NCI-H526 treated with DMSO at 0.1 percent for 48 hours (cell line): Measurements from ENCODE around the gene SLN.
A peak's percentile ranks its signal among the peaks of the same experiment; 100 is the strongest.

Experiments used
- DNase-seq: peaks from one replicate; lab custom pipeline; 2025; lab: John Stamatoyannopoulos, UW

The SLN gene

DNA sequence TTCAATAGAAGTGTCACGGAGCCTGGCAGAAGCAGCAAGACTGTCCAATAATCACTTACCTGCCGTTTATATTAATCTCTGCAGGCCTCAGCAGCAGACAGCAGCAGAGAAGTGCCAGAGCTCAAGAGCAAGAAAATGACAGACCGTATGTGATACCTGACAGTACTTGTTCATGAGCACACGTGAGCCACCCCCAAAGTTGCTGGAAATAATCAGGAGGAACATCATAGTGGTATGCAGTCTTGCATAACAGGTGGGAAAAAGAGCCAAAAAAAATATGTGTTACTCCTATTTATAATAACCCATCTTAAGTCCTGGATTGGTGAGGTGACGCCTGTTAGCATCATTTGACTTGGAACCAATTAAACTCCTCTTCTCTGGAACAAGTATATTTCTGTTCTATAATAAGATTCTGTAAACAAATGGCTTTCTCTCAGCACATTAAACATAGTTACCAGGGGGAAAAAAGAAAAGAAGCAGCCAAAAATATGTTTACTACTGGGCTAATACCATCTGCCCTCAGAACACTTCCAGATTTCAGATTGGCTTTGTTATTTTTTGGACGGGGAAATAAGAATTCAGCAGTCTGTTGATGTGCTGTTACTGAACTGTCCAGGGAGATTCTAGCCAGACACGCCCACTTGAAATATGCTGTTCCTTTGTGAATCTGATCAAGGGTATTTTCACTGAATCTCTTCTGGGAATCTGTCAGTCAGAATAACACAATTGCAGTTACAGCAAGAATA is 7.9 kb upstream of the SLN start:
- DNase-seq = no peak

DNA sequence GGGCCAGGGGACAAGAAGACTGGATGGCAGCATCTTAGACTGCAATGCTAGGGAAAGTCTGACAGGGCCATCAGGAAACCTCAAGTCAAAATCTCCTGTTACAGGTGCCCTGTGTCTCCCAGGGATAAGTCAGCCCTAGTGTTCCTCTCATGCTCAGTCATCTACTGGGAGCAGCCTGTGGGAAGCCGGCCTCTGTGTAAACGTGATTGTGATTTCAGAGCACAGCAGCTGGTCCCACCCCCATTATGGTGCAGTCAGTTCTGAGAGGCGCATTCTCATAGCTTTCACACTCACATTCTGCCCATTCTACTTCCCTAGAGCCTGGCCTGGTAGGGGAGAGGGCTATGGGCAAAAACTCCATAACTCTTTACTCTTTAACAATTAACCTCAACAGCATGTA is 7.2 kb upstream of the SLN start:
- no peak for DNase-seq

DNA sequence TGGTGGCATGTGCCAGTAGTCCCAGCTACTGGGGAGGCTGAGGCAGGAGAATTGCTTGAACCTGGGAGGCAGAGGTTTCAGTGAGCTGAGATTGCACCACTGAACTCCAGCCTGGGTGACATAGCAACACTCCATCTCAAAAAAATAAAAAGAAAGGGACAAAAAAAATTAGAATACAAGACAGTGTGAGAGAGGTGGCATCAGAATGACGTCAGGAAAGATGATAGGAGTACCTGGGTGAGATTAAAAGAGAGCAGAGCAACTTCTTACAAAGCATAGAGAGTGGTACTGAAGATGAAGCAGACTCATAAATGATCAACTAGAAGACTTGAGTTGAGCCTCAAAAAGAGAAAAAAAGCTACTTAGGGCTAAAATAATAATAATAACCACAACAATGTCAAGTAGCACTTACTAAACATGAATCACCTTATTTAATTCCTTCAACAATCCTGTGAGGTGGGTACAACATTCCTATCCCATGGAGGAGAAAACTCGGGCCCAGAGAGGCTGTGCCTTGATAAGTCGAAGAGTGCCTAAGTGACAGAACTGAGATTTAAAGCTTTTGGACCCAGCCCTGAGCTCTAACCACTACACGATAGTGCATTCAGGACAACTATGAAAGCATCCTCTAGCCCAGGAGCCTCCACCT is 5.2 kb upstream of the SLN start:
- DNase-seq = no peak

DNA sequence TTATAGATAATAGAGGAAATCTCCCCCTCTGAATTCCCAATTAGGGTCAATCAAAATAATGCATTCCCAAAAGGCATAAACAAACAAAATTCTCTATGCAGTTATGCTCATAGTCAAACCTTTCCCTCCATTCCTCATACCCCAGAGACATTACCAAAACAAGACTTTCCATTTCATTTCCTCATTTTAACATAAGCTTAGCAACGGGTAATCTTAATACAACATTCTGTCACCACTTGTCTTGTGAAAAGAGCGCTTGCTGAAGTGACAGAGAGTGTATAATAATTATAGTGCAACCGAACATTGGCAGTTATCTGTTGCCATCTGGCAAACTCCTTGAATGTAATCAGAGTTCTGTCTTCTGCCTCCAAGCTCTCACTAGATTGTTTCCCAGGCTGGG is 1.2 kb upstream of the SLN start:
- no peak for DNase-seq

DNA sequence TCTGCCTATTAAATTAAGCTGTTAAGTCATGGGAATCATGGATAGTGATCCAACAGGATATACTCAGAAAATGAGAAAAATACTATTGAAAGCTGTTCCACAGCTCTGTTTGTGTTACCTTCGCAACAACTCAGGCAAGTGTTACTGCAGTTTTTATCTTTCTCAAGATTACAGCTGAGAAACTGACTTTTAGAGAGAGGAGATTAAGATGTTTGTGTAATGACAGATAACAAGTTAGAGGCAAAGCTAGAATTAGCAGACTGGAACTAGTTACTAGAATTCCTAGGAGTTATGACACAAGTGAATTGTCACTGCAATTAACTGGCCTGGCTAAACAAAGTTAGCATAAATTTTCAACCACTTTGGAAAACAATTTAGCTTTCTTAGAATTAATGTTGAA is 1.6 kb downstream of the SLN start:
- DNase-seq = no peak

DNA sequence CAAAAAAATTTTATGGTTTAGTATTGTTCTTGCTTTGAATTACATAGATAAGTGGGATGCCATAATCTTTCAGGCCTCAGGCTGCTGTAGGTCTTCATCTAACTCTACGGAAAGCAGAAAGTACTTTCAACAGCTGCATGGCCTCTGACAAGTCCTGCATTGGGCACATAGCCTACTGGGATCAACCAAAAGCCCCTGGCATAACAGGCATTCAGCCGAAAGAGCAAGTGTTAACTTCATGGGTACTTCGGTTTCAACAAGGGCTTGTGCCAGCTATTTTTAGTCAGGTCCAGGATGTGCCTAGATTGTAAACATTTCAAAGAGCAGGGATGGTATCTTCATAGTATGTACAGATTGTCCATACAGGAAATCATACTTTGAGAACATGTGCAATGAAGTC is 3.1 kb downstream of the SLN start:
- DNase-seq = no peak

DNA sequence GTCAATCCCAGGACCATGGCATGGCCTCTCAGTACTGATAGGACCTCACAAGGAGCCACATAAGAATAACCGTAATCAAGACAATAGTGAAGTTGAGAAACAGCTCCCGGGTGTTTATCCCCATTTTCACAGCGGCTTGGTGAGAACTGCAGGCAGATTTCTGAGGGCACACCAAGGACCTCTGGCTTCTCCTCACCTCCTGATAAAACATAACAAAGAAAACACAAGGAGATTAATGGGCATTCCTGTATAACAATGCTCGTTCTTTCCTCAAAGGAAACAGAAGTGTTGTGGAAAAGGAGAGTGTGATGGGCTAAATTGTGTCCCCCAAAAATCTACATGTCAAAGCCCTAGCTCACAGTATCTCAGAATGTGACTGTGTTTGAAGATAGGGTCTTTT is 4.0 kb downstream of the SLN start:
- DNase-seq = no peak

DNA sequence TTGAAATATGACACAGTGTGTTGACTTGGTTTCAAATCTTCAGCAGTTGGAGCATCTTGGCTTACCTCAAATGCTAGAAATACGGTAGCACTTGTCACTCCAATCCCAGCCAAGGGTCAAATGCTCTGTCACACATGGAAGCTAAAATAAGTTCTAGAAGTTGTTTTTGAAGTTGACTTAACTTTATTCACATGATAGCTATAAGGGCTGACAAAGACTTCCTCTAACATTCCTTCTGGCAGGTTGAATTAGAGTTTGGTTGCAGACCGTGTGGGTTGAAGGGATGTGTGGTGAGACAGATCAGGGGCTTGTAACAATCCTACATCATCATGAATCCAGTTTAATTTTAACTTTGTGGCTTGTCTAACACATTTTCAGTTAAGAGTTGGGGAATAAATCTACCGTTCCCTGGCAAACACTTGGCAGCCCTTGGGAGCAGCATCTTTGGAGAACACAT is 4.6 kb downstream of the SLN start:
- no peak for DNase-seq

DNA sequence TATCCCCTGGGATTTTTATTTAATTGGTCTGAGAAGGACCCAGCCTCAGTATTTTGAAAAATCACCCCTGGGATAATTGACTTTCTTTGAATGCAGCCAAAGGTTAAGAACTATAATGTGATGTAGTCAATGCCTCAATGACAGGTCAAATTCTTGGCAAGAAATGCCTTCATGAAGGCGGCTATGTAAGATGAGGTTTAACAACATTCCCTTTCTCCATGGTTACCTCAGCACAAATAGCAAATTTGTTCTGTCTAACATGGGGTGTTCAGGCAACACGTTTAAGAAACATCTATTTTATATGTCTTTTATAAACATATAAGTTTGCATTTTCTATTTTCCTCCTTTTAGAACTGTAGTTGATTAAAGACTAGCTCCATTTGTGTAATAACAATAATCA is 5.3 kb downstream of the SLN start:
- no peak for DNase-seq

DNA sequence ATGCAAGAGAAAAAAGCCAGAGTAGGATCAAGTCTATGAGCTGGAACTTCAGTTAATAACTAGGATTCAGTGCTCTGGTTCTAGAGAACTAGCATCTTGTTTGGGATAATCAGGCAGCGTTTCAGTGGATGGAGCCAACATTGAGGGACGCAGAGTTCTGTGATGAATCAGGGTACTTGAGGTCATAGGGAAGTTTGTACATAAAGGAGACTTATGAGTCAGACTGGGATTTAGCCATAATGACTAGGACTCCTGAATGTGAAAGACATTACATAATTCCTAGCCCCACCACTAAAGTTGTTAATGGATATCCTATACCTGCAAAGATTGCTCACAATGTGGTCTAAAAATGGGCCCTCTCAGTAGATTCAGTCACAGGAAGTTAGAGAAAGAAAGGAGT is 6.8 kb downstream of the SLN start:
- DNase-seq = no peak

DNA sequence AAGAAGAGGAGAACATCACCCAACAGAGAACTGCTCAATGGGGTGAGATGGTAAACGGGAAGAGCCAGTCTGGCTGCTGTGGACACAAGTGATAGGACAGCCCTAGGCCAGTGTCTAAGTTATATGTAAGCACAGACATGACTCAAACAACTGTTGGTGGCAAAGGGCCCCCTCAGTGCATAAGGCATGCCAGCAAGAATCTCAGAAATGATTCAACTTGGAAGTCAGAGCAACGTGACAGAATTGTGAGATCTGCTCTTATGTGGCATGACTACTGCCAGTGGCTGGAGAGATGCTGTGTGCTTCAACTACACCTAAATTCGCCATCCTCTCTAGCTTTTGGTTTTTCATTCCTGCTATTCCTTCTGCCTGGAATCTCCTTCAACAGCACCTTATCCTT is 7.4 kb downstream of the SLN start:
- DNase-seq = no peak

DNA sequence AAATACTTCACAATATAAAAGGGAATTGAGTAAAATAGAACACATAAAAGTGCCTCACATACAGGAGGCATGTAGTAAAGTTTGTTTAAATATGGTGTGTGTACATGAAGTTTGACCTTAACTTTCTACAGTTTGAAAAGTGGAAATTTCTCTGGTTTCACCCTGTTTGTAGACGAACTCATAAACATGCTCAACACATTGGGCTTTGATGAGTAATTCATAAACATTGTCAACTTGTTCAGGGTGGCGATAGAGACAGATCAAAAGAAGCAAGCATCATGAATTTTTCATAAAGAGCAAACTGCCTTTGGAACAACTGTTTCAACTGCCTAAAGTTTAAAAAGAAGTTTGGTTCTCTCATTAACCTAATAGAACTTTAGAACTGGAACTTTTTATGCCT is 9.1 kb downstream of the SLN start:
- DNase-seq = no peak

DNA sequence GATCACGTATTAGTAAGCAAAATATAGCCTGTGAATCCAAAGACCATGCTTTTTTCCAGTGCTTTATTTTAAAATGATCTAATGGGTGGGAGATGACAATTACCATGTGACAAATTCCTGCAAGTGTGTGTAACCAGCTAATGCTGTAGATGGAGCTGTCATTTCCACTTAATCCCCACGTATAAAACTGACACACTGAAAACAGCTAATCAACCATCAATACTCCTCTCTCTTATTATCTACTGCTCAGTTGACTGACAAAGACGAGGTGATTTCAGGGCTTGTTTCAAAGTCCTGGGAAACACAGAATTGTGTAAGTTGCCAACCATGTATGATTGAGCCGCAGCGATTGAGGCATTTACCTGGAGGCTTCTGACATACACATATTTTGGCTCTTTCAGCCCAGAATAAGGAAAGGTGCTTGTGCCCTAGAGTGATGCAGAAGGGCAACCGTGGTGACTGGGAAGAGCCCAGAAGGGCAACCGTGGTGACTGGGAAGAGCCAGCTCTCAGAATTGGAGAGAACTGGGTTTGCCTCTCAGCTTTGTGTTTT is 9.7 kb downstream of the SLN start:
- no peak for DNase-seq

DNA sequence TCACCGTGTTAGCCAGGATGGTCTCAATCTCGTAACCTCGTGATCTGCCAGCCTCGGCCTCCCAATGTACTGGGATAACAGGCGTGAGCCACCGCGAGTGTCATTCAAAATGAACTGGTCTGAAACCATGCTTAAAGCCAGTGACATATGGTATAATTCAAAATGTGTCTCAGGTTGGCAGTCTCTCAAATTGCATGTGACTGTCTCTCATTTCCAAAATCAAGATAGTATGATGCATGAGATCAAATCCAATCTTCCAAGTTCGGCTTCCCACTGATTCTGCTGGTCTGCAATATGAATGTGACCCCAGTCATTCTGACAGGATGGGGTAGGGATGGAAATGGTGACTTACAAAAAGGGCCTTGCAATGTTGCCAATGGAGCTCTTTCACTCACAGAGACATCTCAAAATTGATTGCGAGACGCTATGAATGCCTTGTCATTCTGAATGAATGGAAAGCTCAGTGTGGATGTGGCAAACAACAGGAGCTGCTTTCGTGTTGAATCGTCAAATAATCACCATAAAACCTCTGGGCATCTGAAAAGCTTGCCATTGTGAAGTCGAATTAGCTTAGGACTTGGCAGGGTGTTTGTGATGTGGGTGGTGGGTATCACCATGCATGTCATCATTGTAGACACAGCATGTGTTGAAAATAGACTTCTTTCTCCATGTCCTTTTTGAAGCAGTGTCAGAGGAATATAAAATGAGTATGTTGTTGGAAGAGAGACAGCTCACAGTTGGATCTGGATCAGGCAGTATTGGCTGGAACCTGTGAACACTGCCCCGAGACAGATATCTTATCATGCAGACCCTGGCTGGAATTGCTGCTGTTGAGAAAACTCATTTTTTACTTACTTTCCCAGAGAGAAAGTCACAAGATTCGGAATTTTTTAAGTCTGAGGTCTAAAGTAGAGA is 12.2 kb downstream of the SLN start:
- no peak for DNase-seq

DNA sequence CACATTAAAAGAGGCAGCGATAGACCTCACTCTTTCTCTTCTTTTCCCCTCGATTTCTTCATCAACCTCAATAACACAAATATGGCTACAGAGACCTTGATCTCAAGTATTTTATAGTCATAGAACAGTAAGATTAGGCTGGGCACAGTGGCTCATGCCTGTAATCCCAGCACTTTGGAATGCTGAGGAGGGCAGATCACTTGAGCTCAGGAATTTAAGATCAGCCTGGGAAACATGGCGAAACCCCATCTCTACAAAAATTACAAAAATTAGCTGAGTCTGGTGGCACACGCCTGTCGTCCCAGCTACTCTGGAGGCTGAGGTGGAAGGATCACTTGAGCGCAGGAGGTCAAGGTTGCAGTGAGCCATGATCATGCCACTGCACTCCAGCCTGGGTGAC is 14.6 kb downstream of the SLN start:
- no peak for DNase-seq

DNA sequence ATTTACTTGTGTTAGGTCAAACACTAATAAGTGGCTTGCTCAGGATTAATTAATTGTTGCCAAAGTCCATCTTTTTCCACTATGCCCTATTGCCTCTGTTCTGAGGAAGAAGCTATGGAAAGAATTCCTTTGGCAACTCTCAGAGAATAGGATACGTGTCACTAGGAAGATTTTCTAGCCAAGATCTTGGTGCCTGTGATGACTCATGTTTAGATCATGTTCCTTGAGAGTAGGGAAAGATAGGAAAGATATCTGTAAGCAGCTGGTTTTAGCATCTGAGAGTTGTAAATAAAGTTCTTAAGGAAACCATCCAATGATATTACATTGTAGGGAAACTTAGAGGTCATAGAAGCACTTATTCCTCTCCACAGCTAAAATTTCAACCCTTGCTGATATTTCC is 15.7 kb downstream of the SLN start:
- no peak for DNase-seq

DNA sequence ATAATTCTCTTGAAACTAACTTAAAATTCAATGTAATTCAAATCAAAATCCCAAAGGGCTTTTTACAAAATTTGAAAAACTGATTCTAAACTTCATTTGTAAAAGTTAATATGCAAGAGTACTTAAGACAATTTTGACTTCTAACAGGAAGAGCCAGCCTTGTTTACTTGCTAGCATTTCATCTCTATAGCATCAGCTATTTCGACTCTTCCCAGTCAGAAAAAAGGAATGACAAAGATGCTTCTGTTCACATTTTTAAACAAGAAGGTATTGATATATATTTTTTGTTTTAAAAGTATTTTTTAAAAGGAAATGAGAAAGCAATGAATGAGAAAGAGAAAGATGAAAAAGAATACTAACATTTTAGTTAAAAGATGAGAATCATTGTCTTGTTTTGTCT is 16.4 kb downstream of the SLN start:
- no peak for DNase-seq

DNA sequence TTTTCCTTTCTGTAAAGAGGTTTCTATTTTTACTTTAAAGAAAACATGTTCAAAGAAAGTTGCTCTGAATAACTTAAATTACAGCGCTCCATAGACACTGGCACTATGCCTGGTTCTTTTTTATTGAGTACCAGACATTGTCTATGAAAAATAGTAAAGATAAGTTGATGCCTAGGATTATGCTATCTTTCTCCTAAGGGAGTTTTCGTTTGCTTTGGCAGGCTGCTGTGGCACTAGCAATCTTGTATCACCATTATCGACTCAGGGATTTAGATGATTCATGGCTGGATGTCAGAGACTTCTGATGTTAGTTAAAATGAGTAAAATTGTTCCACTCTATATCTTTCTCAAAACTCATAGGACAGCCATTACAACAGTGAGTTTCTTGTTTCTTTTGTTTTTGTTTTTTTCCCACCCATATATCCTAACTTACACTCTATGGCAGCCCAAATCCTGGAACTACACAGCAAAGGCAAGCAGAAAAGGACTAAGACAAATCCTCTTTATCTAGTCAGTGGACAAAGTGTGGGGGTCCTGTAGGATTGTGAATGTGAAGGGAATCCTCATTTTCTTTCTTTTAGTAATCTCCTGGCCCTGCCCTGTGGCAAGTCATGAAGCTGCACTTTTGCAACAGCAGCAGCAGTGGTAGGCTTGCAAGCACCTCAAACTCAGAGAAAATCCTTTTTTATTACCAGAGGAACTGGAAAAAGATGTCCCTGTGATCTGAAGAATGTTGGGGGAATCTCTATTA is 20.7 kb downstream of the SLN start:
- no peak for DNase-seq

DNA sequence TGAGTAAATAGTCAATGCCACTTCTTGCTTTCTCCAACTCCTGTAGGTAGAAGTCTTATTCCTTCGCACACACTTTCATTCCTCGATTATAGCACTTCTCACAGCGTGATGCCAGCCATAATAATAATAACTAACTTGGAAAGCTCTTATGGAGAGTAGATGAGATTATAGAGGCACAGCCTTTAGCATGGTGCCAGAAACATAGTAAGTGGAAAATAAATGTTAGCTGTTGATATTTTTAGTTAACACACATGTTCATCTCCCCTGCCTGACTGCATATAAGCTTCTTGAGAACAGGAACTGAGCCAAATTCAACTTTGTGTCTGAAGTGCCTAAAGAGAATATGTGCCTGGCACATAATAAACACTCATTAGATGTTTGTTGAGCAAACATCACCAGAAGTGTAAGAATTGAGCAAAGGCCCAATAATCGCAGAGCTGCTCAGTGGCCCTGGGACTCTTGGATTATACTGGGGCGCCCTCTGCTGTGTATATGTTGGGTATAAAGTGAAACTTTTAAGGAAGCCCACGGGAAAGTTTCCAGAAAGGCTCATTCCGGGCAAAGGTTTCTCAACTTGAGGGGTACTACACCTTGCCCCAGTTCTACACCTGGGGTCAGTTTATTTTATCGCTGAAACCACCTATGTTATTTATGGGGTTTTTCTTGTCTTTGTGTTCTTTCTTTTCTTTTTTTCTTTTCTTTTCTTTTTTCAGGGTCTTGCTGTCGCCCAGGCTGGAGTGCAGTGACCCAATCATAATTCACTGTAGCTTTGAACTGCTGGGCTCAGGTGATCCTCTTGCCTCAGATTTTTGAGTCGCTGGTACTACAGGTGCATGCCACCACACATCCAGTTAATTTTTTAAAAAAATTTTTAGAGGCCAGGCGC is 22.3 kb downstream of the SLN start:
- peak; percentile 74 for DNase-seq

DNA sequence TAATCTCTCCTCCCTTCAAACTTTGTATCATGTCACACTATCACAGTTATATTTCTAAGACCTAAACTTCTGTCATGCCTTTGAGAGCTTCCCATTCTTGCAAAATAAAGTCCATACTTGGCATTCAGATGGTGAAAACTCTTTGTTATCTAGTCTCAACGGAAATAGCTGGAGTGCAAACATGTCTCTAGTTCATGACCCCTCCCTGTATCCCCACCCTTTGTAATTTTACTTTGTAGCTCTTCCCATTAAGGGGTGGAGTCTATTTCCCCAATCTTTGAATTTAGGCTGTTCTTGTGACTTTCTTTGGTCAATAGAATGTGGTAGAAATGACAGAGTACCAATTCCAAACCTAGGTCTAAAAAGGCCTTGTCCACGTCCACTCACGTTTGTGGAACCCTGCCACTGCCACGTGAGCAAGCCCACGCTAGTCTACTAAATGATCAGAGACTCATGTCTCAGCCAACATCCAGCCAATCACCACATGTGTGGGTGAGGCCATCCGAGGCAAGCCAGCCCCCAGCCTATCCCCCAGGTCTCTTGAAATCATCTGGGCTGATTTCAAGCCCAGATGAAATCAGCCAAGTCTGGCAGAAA is 23.4 kb downstream of the SLN start:
- DNase-seq = no peak
